ENCODE data around the gene PACSIN2.

Gene PACSIN2

DNA sequence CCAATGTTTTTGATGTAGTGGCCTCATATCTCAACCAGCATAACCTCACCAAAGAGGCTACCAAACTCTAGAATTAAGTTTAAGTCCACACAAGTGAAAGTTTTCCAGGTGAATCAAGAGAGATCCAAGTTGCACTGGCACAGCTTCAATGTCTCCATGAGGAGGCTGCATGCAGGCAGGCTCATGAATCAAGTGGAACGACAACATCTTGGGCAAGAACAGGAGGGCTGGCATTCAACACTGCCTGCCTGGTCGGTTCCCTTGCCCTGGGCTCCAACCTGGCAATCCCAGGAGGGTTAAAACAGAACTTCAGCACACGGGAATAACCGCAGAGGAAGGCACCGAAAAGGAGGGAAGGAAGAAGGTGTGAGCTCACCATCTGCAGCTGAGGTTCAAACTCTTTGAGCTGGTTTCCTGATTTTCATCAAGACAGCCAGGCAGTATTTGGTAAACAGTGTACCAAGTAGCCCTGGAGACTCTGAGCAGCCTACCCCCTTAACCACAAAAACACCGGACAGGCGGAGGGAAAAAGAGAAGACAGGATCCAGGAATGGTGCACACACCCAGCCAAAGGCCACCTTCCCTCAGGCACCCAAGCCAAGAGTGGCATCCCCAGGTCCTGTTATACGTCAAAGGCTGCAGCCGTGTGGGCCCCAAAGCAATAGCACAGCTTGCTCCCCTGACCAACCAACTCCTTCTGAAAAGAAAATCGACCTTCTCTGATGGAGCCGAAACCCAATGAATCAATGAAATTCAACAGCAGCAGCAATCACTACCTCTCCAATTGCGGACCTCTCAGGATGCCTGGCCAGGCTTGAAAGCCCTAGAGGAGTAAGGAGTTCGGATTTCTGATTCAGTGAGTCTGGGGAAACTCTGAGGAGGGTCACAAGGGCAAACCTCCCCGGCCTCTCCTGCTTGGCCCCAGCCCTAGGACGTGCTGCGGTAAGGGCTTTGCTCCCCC, 1.3 kb downstream of the PACSIN2 start:
- Histone ChIP-seq H3K4me1 (ENCODE audit: insufficient read depth, low read length) (peaks cover 23% of the 10 kb centered on the region), H3K79me2 (ENCODE audit: insufficient read depth, low read length) (peaks cover 62% of the 10 kb centered on the region), H4K20me1 (ENCODE audit: insufficient read depth, low read length) (peaks cover 38% of the 10 kb centered on the region), H3K9ac (ENCODE audit: low read depth, low read length) (peak overlapping the region; percentile 87), H3K36me3 (ENCODE audit: insufficient read depth, low read length) (no peaks in the 10 kb centered on the region), H3K27ac (ENCODE audit: low read length) (peak overlapping the region; percentile 82; the same call in 1 of the 2 replicates), H3K27me3 (ENCODE audit: insufficient read depth, low read length, poor library complexity) (no peaks in the 10 kb centered on the region), H3K4me2 (ENCODE audit: insufficient read depth, low read length) (peak overlapping the region; percentile 72), H2AFZ (ENCODE audit: low read depth, low read length) (peak overlapping the region; percentile 87; the same call in 1 of the 2 replicates), H3K4me3 (ENCODE audit: low read depth in 1 of 2, low read length in 2 of 2) (peak overlapping the region; percentile 91 to 100; a peak in 3 of 4 replicates), H3K9me3 (ENCODE audit: insufficient read depth, low read length, severe bottlenecking) (no peaks in the 10 kb centered on the region)
- TF ChIP-seq, protein P1, sequence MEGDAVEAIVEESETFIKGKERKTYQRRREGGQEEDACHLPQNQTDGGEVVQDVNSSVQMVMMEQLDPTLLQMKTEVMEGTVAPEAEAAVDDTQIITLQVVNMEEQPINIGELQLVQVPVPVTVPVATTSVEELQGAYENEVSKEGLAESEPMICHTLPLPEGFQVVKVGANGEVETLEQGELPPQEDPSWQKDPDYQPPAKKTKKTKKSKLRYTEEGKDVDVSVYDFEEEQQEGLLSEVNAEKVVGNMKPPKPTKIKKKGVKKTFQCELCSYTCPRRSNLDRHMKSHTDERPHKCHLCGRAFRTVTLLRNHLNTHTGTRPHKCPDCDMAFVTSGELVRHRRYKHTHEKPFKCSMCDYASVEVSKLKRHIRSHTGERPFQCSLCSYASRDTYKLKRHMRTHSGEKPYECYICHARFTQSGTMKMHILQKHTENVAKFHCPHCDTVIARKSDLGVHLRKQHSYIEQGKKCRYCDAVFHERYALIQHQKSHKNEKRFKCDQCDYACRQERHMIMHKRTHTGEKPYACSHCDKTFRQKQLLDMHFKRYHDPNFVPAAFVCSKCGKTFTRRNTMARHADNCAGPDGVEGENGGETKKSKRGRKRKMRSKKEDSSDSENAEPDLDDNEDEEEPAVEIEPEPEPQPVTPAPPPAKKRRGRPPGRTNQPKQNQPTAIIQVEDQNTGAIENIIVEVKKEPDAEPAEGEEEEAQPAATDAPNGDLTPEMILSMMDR (IDR thresholded peaks at IDR 0.05; ENCODE audit: borderline replicate concordance, extremely low read depth, low read length, poor library complexity, severe bottlenecking), result no peak
- no peak for TF ChIP-seq EZH2 (IDR thresholded peaks at IDR 0.05; ENCODE audit: borderline replicate concordance, low read depth, low read length, severe bottlenecking)
- DNase-seq, result no peak
- no peak; the same call in 2 of the 3 replicates for ATAC-seq (ENCODE audit: insufficient read depth, low read depth)

DNA sequence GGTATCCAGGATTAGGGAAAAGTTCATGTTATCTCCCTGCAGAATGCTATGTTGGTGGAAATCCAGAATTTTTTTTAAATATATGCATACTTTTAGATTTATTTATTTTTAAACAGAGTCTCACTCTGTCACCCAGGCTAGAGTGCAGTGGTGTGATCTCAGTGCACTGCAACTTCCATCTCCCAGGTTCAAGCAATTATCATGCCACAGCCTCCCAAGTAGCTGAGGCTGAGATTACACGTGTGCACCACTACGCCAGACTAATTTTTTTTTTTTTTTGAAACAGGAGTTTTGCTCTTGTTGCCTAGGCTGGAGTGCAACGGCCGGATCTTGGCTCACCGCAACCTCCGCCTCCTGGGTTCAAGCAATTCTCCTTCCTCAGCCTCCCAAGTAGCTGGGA, 2.6 kb downstream of the PACSIN2 start:
- DNase-seq (no peak), ATAC-seq (ENCODE audit: insufficient read depth, low read depth) (no peak)
- Histone ChIP-seq H3K27ac (ENCODE audit: low read length) (no peak overlapping the region), H3K79me2 (ENCODE audit: insufficient read depth, low read length) (peaks cover 74% of the 10 kb centered on the region), H3K36me3 (ENCODE audit: insufficient read depth, low read length) (no peaks in the 10 kb centered on the region), H3K4me3 (ENCODE audit: low read depth in 1 of 2, low read length in 2 of 2) (no peak overlapping the region), H3K9me3 (ENCODE audit: insufficient read depth, low read length, severe bottlenecking) (no peaks in the 10 kb centered on the region), H3K9ac (ENCODE audit: low read depth, low read length) (no peak overlapping the region), H3K4me1 (ENCODE audit: insufficient read depth, low read length) (peaks cover 23% of the 10 kb centered on the region), H3K4me2 (ENCODE audit: insufficient read depth, low read length) (no peak overlapping the region), H3K27me3 (ENCODE audit: insufficient read depth, low read length, poor library complexity) (no peaks in the 10 kb centered on the region), H2AFZ (ENCODE audit: low read depth, low read length) (no peak overlapping the region), H4K20me1 (ENCODE audit: insufficient read depth, low read length) (peaks cover 46% of the 10 kb centered on the region)
- no peak for TF ChIP-seq EZH2 (IDR thresholded peaks at IDR 0.05; ENCODE audit: borderline replicate concordance, low read depth, low read length, severe bottlenecking)
- TF ChIP-seq, protein P1 (IDR thresholded peaks at IDR 0.05; ENCODE audit: borderline replicate concordance, extremely low read depth, low read length, poor library complexity, severe bottlenecking), result no peak

DNA sequence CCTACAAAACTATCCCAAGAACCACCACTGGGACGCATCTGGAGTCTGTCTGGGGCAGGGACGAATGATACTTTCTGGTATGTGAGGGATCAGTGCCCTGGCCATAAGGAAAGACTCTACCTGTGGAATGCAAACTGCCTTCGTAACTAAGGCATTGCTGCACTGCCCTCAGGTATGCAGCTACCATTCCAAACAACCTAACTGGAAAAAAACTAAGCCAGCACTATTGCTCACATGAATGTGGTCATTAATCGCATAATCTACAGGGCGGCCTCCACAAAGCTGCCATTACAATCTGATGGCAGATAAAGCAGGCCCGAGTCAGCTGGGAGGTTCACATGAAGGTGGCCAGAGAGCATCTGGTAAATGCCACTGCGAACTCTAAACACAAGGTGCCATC, 3.9 kb downstream of the PACSIN2 start:
- Histone ChIP-seq H3K9ac (ENCODE audit: low read depth, low read length) (no peak overlapping the region), H3K36me3 (ENCODE audit: insufficient read depth, low read length) (no peaks in the 10 kb centered on the region), H3K9me3 (ENCODE audit: insufficient read depth, low read length, severe bottlenecking) (no peaks in the 10 kb centered on the region), H3K4me3 (ENCODE audit: low read depth in 1 of 2, low read length in 2 of 2) (no peak overlapping the region), H3K79me2 (ENCODE audit: insufficient read depth, low read length) (peaks cover 87% of the 10 kb centered on the region), H3K4me1 (ENCODE audit: insufficient read depth, low read length) (peaks cover 23% of the 10 kb centered on the region), H4K20me1 (ENCODE audit: insufficient read depth, low read length) (peaks cover 58% of the 10 kb centered on the region), H2AFZ (ENCODE audit: low read depth, low read length) (no peak overlapping the region), H3K27ac (ENCODE audit: low read length) (no peak overlapping the region), H3K4me2 (ENCODE audit: insufficient read depth, low read length) (no peak overlapping the region), H3K27me3 (ENCODE audit: insufficient read depth, low read length, poor library complexity) (no peaks in the 10 kb centered on the region)
- DNase-seq (no peak), ATAC-seq (ENCODE audit: insufficient read depth, low read depth) (no peak)
- TF ChIP-seq, protein P1 (IDR thresholded peaks at IDR 0.05; ENCODE audit: borderline replicate concordance, extremely low read depth, low read length, poor library complexity, severe bottlenecking), result no peak
- no peak for TF ChIP-seq EZH2 (IDR thresholded peaks at IDR 0.05; ENCODE audit: borderline replicate concordance, low read depth, low read length, severe bottlenecking)
